ENCODE measurements around the gene NKRF. TPM values are rescaled to one million over a fixed set of nuclear protein-coding genes. Genes with fewer than 3 reads are reported as not detected.

Gene NKRF
- polyA plus RNA-seq, 1 of the 3 experiments (the other 2 are of a cell fraction) = 3.2 TPM

DNA sequence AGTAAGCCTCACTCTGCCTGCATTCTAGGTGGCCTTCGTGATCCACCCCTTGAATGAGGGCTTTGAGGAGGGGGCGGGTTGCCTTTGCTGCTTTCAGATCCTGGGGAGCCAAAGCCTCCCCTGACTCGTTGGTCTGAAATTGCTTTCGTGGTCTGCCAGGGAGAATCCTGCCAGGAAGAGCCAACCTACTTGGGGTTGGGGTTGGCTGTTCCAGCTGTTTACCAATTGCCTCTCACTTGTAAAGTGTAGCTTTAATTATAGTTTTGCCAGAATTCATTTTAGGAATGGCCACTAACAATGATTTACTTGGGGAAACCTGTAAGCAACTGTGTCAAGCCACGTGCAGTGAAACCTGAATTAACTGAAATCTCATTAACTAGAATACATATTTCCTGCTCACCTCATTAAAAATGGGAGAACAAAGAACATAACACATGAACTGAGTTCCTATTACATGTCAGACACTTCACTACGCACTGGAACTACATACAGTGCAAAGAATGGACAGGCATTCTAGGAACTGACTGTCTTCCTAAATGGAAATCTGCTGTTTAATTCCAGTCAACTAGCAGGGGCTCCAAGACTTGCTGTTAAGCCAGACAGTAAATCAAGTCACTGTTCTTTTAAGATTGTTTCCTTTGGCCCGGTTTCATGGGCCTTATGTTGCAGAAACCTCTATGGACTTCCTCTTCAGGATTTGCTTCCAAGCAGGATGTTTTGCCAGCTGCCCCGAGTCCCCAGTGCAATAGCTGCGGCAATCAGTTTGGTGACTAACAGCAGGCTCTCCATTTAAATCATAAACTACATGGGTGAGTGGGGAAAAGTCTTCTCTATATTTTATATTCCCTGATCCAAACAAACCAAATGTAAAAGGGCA, 16.4 kb upstream of the NKRF start (continued):
- TF ChIP-seq, protein P1, sequence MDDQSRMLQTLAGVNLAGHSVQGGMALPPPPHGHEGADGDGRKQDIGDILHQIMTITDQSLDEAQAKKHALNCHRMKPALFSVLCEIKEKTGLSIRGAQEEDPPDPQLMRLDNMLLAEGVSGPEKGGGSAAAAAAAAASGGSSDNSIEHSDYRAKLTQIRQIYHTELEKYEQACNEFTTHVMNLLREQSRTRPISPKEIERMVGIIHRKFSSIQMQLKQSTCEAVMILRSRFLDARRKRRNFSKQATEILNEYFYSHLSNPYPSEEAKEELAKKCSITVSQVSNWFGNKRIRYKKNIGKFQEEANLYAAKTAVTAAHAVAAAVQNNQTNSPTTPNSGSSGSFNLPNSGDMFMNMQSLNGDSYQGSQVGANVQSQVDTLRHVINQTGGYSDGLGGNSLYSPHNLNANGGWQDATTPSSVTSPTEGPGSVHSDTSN (IDR thresholded peaks at IDR 0.05) = no peak
- TF ChIP-seq, protein P2, sequence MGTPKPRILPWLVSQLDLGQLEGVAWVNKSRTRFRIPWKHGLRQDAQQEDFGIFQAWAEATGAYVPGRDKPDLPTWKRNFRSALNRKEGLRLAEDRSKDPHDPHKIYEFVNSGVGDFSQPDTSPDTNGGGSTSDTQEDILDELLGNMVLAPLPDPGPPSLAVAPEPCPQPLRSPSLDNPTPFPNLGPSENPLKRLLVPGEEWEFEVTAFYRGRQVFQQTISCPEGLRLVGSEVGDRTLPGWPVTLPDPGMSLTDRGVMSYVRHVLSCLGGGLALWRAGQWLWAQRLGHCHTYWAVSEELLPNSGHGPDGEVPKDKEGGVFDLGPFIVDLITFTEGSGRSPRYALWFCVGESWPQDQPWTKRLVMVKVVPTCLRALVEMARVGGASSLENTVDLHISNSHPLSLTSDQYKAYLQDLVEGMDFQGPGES (IDR thresholded peaks at IDR 0.05; ENCODE audit: low read depth, low read length) = no peak
- no peak for TF ChIP-seq POLR2AphosphoS5 (IDR thresholded peaks at IDR 0.05; ENCODE audit: low read depth, low read length)

DNA sequence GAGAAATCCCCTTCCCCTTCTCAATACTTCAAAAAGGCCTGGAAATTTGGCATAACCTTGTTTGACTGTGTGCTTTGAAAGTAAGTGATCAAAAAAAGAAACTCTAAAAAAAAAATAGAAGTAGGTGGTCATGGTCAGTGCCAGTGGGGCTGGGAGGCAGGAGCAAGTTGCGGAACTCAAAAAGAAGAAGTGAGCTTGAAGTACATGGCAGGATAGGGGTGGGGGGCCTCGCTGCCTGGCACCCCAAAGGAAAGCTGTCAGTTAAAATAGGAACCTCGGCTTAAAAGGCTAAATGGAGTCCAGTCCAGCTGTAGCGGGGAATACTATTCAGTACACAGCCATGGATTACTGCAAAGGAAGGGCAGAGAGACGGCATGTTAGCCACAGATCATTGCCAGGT, 12.2 kb upstream of the NKRF start:
- Histone ChIP-seq H3K4me3 (ENCODE audit: low read depth in 2 of 2, low read length in 1 of 2) (no peak overlapping the region), H3K79me2 (ENCODE audit: insufficient read depth) (no peaks in the 10 kb centered on the region), H2AFZ (ENCODE audit: low read depth) (no peak overlapping the region), H3K4me2 (no peak overlapping the region), H3K27me3 (ENCODE audit: insufficient read depth) (peaks cover 4% of the 10 kb centered on the region; the same call in 1 of the 2 replicates), H4K20me1 (ENCODE audit: insufficient read depth) (no peaks in the 10 kb centered on the region), H3F3A (replicated peaks; ENCODE audit: insufficient read depth) (no peaks in the 10 kb centered on the region), H3K4me1 (ENCODE audit: control insufficient read depth in 1 of 2, insufficient read depth in 2 of 2, low read depth in 1 of 2, low read length in 1 of 2) (no peaks in the 10 kb centered on the region), H3K9ac (no peak overlapping the region), H3K27ac (ENCODE audit: low read depth in 2 of 2, low read length in 1 of 2) (no peak overlapping the region), H3K9me2 (no peaks in the 10 kb centered on the region), H3K36me3 (replicated peaks in 1 of 2; ENCODE audit: control insufficient read depth in 1 of 2, insufficient read depth in 2 of 2, low read length in 1 of 2) (no peaks in the 10 kb centered on the region), H3K9me3 (no peaks in the 10 kb centered on the region)
- no peak for DNase-seq
- no peak for TF ChIP-seq FOXM1 (IDR thresholded peaks at IDR 0.05; ENCODE audit: low read depth)
- WGBS (ENCODE audit: low lambda C conversion rate) = 62% methylated on average over 4 of the region's 5 CpGs
- ChIA-PET CTCF (interaction anchor here (2.8 kb wide), 1 partner anchor 9 kb away, joined by 17 read pairs; no protein-coding TSS in a partner anchor), POLR2A (no interaction called here)

DNA sequence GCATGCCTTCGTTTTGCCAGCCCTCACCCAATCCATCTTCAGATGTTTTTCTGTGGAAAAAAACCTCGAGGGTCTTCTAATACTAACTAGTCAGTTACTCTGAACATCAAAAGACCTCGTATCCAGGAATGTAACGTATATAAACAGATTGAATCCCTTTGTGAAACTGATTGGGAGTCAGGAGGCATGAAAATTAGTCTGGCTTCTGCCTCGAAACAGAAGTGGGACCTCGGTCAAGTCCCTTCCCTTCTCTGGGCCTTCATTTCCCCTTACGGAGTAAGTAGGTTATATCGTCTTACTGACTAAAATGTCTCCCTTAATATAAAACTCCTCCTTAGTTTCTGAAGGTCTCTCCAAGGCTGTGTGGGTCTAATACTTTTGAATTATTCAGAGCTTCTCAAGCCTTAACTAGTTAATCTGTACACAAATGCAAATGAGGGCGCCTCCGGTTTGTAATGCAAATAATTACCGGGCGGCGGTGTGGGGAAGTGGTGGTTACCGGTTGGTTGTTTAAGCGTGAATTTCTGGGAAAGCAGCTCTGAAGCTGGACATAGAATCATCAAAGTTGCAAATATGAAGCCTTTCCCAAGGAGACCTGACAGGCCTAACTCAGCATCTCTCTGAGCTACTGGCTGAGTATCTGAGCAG, 11.4 kb upstream of the NKRF start:
- H3K36me3 ChIP-seq (replicated peaks in 1 of 2; ENCODE audit: control insufficient read depth in 1 of 2, insufficient read depth in 2 of 2, low read length in 1 of 2) = no peaks in the 10 kb centered on the region
- no peak overlapping the region for H2AFZ ChIP-seq (ENCODE audit: low read depth)
- H3K27ac ChIP-seq (ENCODE audit: low read depth in 2 of 2, low read length in 1 of 2) = no peak overlapping the region
- ChIA-PET CTCF (interaction anchor here (2.1 to 2.8 kb wide), 2 partner anchors 8 to 112 kb away, joined by 7 to 17 read pairs; no protein-coding TSS in a partner anchor), POLR2A (interaction anchor here (0.6 kb wide), 2 partner anchors 10 to 11 kb away, joined by 3 read pairs; no protein-coding TSS in a partner anchor)
- no peak overlapping the region for H3K4me2 ChIP-seq
- TF ChIP-seq GATA2 (CRISPR knock-in tag; IDR thresholded peaks at IDR 0.05) (no peak), JUND (IDR thresholded peaks at IDR 0.05) (no peak), EP300 (IDR thresholded peaks at IDR 0.05; ENCODE audit: borderline replicate concordance in 1 of 2, low read depth in 1 of 2, low read length in 1 of 2) (no peak), TAF1 (IDR thresholded peaks at IDR 0.05; ENCODE audit: borderline replicate concordance, low read depth, low read length) (no peak), EZH2phosphoT487 (IDR thresholded peaks at IDR 0.05; ENCODE audit: borderline replicate concordance, low read depth) (no peak), MXI1 (IDR thresholded peaks at IDR 0.05; ENCODE audit: low read depth, low read length) (no peak)
- TF ChIP-seq, protein P2 (IDR thresholded peaks at IDR 0.05; ENCODE audit: low read depth, low read length) = no peak
- DNase-seq = no peak
- H3K79me2 ChIP-seq (ENCODE audit: insufficient read depth) = no peaks in the 10 kb centered on the region
- H3K4me1 ChIP-seq (ENCODE audit: control insufficient read depth in 1 of 2, insufficient read depth in 2 of 2, low read depth in 1 of 2, low read length in 1 of 2) = no peaks in the 10 kb centered on the region
- no peaks in the 10 kb centered on the region for H3K9me3 ChIP-seq
- H4K20me1 ChIP-seq (ENCODE audit: insufficient read depth) = no peaks in the 10 kb centered on the region
- H3F3A ChIP-seq (replicated peaks; ENCODE audit: insufficient read depth) = no peaks in the 10 kb centered on the region
- 54% methylated on average over 15 of the region's 15 CpGs for WGBS (ENCODE audit: low lambda C conversion rate)
- H3K27me3 ChIP-seq (ENCODE audit: insufficient read depth) = peaks cover 4% of the 10 kb centered on the region; the same call in 1 of the 2 replicates
- H3K9ac ChIP-seq = no peak overlapping the region
- H3K4me3 ChIP-seq (ENCODE audit: low read depth in 2 of 2, low read length in 1 of 2) = no peak overlapping the region
- H3K9me2 ChIP-seq = no peaks in the 10 kb centered on the region

All from SK-N-SH (cell line).